ENCODE data around the gene PDE4D.
"Not testable (repeated sequence)": the region's sequence is repeated elsewhere in the genome, so short reads cannot be mapped to it uniquely, and the experiment has no call there.

PDE4D gene

GRCh38 chr5:59799668-59800346, 93.7 kb downstream of the PDE4D start:
- peak; percentile 34 for DNase-seq (ENCODE audit: low read depth, low spot score)

- DNase-seq (ENCODE audit: low read depth, low spot score): no peak
Observed at GRCh38 chr5:59798862-59799667, 94.5 kb downstream of the PDE4D start.

- DNase-seq (ENCODE audit: low read depth, low spot score): no peak
Observed at GRCh38 chr5:59795141-59795540, 98.4 kb downstream of the PDE4D start.

- no peak for DNase-seq (ENCODE audit: low read depth, low spot score)
Observed at GRCh38 chr5:59792983-59793585, 100.4 kb downstream of the PDE4D start.

- DNase-seq (ENCODE audit: low read depth, low spot score): no peak
Observed at GRCh38 chr5:59791617-59792016, 101.9 kb downstream of the PDE4D start.

- no peak for DNase-seq (ENCODE audit: low read depth, low spot score)
Observed at GRCh38 chr5:59790776-59791475, 102.6 kb downstream of the PDE4D start.

- no peak for DNase-seq (ENCODE audit: low read depth, low spot score)
Observed at GRCh38 chr5:59790376-59790775, 103.2 kb downstream of the PDE4D start.

GRCh38 chr5:59789894-59790293, 103.6 kb downstream of the PDE4D start:
- DNase-seq (ENCODE audit: low read depth, low spot score): no peak

- DNase-seq (ENCODE audit: low read depth, low spot score): no peak
Observed at GRCh38 chr5:59789197-59789596, 104.3 kb downstream of the PDE4D start.

GRCh38 chr5:59786334-59786805, 107.2 kb downstream of the PDE4D start:
- peak; percentile 10 for DNase-seq (ENCODE audit: low read depth, low spot score)

GRCh38 chr5:59785676-59786333, 107.7 kb downstream of the PDE4D start:
- DNase-seq (ENCODE audit: low read depth, low spot score): no peak

- DNase-seq (ENCODE audit: low read depth, low spot score): not testable (repeated sequence)
Observed at GRCh38 chr5:59784708-59785107, 108.8 kb downstream of the PDE4D start.

GRCh38 chr5:59783264-59783663, 110.3 kb downstream of the PDE4D start:
- DNase-seq (ENCODE audit: low read depth, low spot score): no peak

- DNase-seq (ENCODE audit: low read depth, low spot score): no peak
Observed at GRCh38 chr5:59782856-59783255, 110.7 kb downstream of the PDE4D start.

GRCh38 chr5:59779453-59779852, 114.1 kb downstream of the PDE4D start:
- DNase-seq (ENCODE audit: low read depth, low spot score): no peak

- no peak for DNase-seq (ENCODE audit: low read depth, low spot score)
Observed at GRCh38 chr5:59777028-59777427, 116.5 kb downstream of the PDE4D start.

GRCh38 chr5:59773294-59773693, 120.2 kb downstream of the PDE4D start:
- no peak for DNase-seq (ENCODE audit: low read depth, low spot score)

- DNase-seq (ENCODE audit: low read depth, low spot score): no peak
Observed at GRCh38 chr5:59772757-59773156, 120.8 kb downstream of the PDE4D start.

- no peak for DNase-seq (ENCODE audit: low read depth, low spot score)
Observed at GRCh38 chr5:59772206-59772605, 121.3 kb downstream of the PDE4D start.

GRCh38 chr5:59770953-59771352, 122.6 kb downstream of the PDE4D start:
- DNase-seq (ENCODE audit: low read depth, low spot score): no peak

- no peak for DNase-seq (ENCODE audit: low read depth, low spot score)
Observed at GRCh38 chr5:59769832-59770231, 123.7 kb downstream of the PDE4D start.

GRCh38 chr5:59769041-59769360, 124.5 kb downstream of the PDE4D start:
- no peak for DNase-seq (ENCODE audit: low read depth, low spot score)
